ENCODE measurements around the gene BICD2. TPM values are rescaled to one million over a fixed set of nuclear protein-coding genes. Genes with fewer than 3 reads are reported as not detected.
"Not testable (repeated sequence)": the region's sequence is repeated elsewhere in the genome, so short reads cannot be mapped to it uniquely, and the experiment has no call there.

BICD2 gene
- total and polyA plus RNA-seq, 8 donors = 23.7 to 34.5 (median 28.4) TPM

GRCh38 chr9:92770360-92770995 is 5.8 kb upstream of the BICD2 start:
- intact Hi-C loops (cut with DNase I) = no loop called here
- Histone ChIP-seq H3K27ac (peak overlapping the region in 1 of 2 donors; percentile 80), H3K4me3 (no peak overlapping the region), H3K9me3 (no peaks in the 10 kb centered on the region), H3K4me1 (peaks cover 8 to 34% of the 10 kb centered on the region in 2 donors), H3K36me3 (no peaks in the 10 kb centered on the region), H3K27me3 (no peaks in the 10 kb centered on the region)
- TF ChIP-seq CTCF (IDR thresholded peaks at IDR 0.05) = no peak
- ATAC-seq (peak; percentile 28), DNase-seq (no peak)

GRCh38 chr9:92769990-92770359 is 5.3 kb upstream of the BICD2 start:
- ATAC-seq = no peak
- H3K4me3 ChIP-seq = no peak overlapping the region
- no peaks in the 10 kb centered on the region for H3K27me3 ChIP-seq
- TF ChIP-seq CTCF (IDR thresholded peaks at IDR 0.05) = no peak
- intact Hi-C loops (cut with DNase I) = loop anchor here in 1 of 2 donors (10.0 kb wide), 1 partner anchor 55 kb away; no protein-coding TSS in a partner anchor
- no peak for DNase-seq
- peaks cover 8 to 33% of the 10 kb centered on the region in 2 donors for H3K4me1 ChIP-seq
- H3K9me3 ChIP-seq = no peaks in the 10 kb centered on the region
- peak overlapping the region in 1 of 2 donors; percentile 80 for H3K27ac ChIP-seq
- H3K36me3 ChIP-seq = no peaks in the 10 kb centered on the region

- Histone ChIP-seq H3K36me3 (no peaks in the 10 kb centered on the region), H3K4me1 (peaks cover 8 to 33% of the 10 kb centered on the region in 2 donors), H3K27ac (peak overlapping the region in 1 of 2 donors; percentile 80), H3K9me3 (no peaks in the 10 kb centered on the region), H3K27me3 (no peaks in the 10 kb centered on the region), H3K4me3 (no peak overlapping the region)
- intact Hi-C loops (cut with DNase I) = loop anchor here in 1 of 2 donors (10.0 kb wide), 1 partner anchor 54 kb away; no protein-coding TSS in a partner anchor
- ATAC-seq = no peak
- DNase-seq = no peak
- TF ChIP-seq CTCF (IDR thresholded peaks at IDR 0.05) = no peak
Measured at GRCh38 chr9:92769286-92769685, 4.7 kb upstream of the BICD2 start.

GRCh38 chr9:92768816-92769215 is 4.2 kb upstream of the BICD2 start:
- DNase-seq, H3K36me3 ChIP-seq, H3K27me3 ChIP-seq, H3K9me3 ChIP-seq, H3K4me3 ChIP-seq, ATAC-seq: not testable (repeated sequence)
- peaks cover 8 to 33% of the 10 kb centered on the region in 2 donors for H3K4me1 ChIP-seq
- H3K27ac ChIP-seq = peak overlapping the region in 1 of 2 donors; percentile 80
- intact Hi-C loops (cut with DNase I) = loop anchor here in 1 of 2 donors (10.0 kb wide), 1 partner anchor 54 kb away; no protein-coding TSS in a partner anchor

- no peak for ATAC-seq
- TF ChIP-seq CTCF (IDR thresholded peaks at IDR 0.05) = no peak
- no peak overlapping the region for H3K4me3 ChIP-seq
- peaks cover 18 to 45% of the 10 kb centered on the region in 2 donors for H3K4me1 ChIP-seq
- no peak overlapping the region for H3K27ac ChIP-seq
- no peaks in the 10 kb centered on the region for H3K9me3 ChIP-seq
- no peaks in the 10 kb centered on the region for H3K27me3 ChIP-seq
- no peak for DNase-seq
- no peaks in the 10 kb centered on the region for H3K36me3 ChIP-seq
- intact Hi-C loops (cut with DNase I) = loop anchor here in 1 of 2 donors (10.0 kb wide), 1 partner anchor 53 kb away; no protein-coding TSS in a partner anchor
Measured at GRCh38 chr9:92767066-92768054, 2.7 kb upstream of the BICD2 start.

Data from left lung (tissue), 10 donors.